Peyer's patch (tissue), 4 donors: ENCODE results near the gene PLEKHN1. TPM values are rescaled to one million over a fixed set of nuclear protein-coding genes. Genes with fewer than 3 reads are reported as not detected.

Experiments
- DNase-seq, 3 donors: peaks; one replicate each; pipeline ENCODE4 v3.0.0-alpha.2; 2017 to 2019
- H3K27ac ChIP-seq, 4 donors: fragments of 200-600 bp; sonication (generic); one replicate each; pipeline ENCODE4 v1.5.1; 2016 to 2019
- H3K27me3 ChIP-seq, 2 donors: fragments of 200-600 bp; sonication (generic); one replicate each; pipeline ENCODE4 v1.5.1; 2019
- H3K36me3 ChIP-seq, 3 donors: fragments of 200-600 bp; sonication (generic); one replicate each; pipeline ENCODE4 v1.5.1; 2016 to 2019
- H3K4me1 ChIP-seq, 4 donors: fragments of 200-600 bp; sonication (generic); one replicate each; pipeline ENCODE4 v1.5.1; 2016 to 2019
- H3K4me3 ChIP-seq, 4 donors: fragments of 200-600 bp; sonication (generic); 1 replicate in 3 of 4; 2 replicates in 1 of 4; pipeline ENCODE4 v1.5.1; 2016 to 2019; ENCODE audit warnings: mild to moderate bottlenecking in 1 of 4
- H3K9me3 ChIP-seq, 4 donors: fragments of 200-600 bp; sonication (generic); one replicate each; pipeline ENCODE4 v1.5.1; 2016 to 2019; ENCODE audit warnings: mild to moderate bottlenecking in 1 of 4
- CTCF ChIP-seq, 6 experiments: fragments of 450-650 bp in 4 of 6; fragments of 200-600 bp in 2 of 6; sonication (generic) in 1 of 6; IDR thresholded peaks; one replicate each; pipeline ENCODE4 v1.5.1; 2017 to 2019; ENCODE audit warnings: antibody characterized with exemption in 6 of 6, mild to moderate bottlenecking in 3 of 6, moderate library complexity in 1 of 6
- POLR2A ChIP-seq, 2 donors: fragments of 450-650 bp; IDR thresholded peaks; one replicate each; pipeline ENCODE4 v1.5.1; 2017; ENCODE audit warnings: antibody characterized with exemption in 2 of 2, mild to moderate bottlenecking in 2 of 2, moderate library complexity in 2 of 2
- total RNA-seq, 4 donors: library from RNA; depleted of rRNA; stranded (reverse); fragments of >200 nt; gene quantifications; one replicate each; pipeline ENCODE4 v1.1.0, GENCODE V29; 2016

The PLEKHN1 gene
- total RNA-seq, 4 donors from 2014 or later: 0.40 to 0.83 (median 0.47) TPM; not detected in 1

- DNase-seq: no peak
- Histone ChIP-seq H3K9me3 (no peaks in the 10 kb centered on the region), H3K27ac (no peak overlapping the region), H3K36me3 (no peaks in the 10 kb centered on the region), H3K4me1 (peaks cover 0 to 19% (median 11%) of the 10 kb centered on the region in 4 donors), H3K27me3 (peaks cover 0 to 16% of the 10 kb centered on the region in 2 donors), H3K4me3 (no peak overlapping the region)
- no peak for TF ChIP-seq POLR2A (IDR thresholded peaks at IDR 0.05)
Observed at GRCh38 chr1:969260-969855, 3.1 kb downstream of the PLEKHN1 start.

DNA sequence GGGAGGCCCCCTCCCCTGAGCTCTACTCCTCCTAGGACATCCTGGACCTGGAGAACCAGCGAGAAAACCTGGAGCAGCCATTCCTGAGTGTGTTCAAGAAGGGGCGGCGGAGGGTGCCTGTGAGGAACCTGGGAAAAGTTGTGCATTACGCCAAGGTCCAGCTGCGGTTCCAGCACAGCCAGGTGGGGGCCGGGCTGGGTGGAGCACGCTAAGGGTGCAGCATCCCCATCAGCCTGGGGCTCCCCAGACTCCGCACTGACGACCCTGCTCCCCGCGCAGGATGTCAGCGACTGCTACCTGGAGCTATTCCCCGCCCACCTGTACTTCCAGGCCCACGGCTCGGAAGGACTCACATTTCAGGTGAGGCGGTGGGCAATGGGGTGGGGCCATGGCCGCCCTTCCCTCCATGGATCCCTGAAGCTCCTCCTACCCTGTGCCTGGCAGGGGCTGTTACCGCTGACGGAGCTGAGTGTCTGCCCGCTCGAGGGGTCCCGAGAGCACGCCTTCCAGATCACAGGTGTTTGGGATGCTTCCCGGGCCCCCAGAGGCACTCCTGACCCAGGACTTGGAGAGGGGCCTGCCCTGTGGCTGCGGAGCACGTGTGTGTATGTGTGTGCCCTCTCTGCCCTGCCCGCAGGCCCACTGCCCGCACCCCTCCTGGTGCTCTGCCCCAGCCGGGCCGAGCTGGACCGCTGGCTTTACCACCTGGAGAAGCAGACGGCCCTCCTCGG, 4.1 kb downstream of the PLEKHN1 start:
- no peak for DNase-seq
- no peaks in the 10 kb centered on the region for H3K9me3 ChIP-seq
- peaks cover 0 to 16% of the 10 kb centered on the region in 2 donors for H3K27me3 ChIP-seq
- H3K4me3 ChIP-seq: no peak overlapping the region
- H3K36me3 ChIP-seq: no peaks in the 10 kb centered on the region
- TF ChIP-seq POLR2A (IDR thresholded peaks at IDR 0.05): no peak
- no peak for TF ChIP-seq CTCF (IDR thresholded peaks at IDR 0.05)
- H3K4me1 ChIP-seq: peaks cover 0 to 19% (median 11%) of the 10 kb centered on the region in 4 donors
- no peak overlapping the region for H3K27ac ChIP-seq

GRCh38 chr1:970973-971730, 4.9 kb downstream of the PLEKHN1 start:
- DNase-seq: no peak

GRCh38 chr1:971751-972506, 5.6 kb downstream of the PLEKHN1 start:
- Histone ChIP-seq H3K4me1 (peaks cover 0 to 14% (median 9%) of the 10 kb centered on the region in 4 donors), H3K9me3 (no peaks in the 10 kb centered on the region), H3K4me3 (no peak overlapping the region), H3K27ac (no peak overlapping the region), H3K36me3 (no peaks in the 10 kb centered on the region), H3K27me3 (peaks cover 0 to 16% of the 10 kb centered on the region in 2 donors)
- no peak for TF ChIP-seq POLR2A (IDR thresholded peaks at IDR 0.05)
- TF ChIP-seq CTCF (IDR thresholded peaks at IDR 0.05): no peak
- DNase-seq: no peak

More at GRCh38 chr1:970973-971730, 4.9 kb downstream of the PLEKHN1 start:
- H3K4me3 ChIP-seq: no peak overlapping the region
- H3K4me1 ChIP-seq: peaks cover 0 to 17% (median 11%) of the 10 kb centered on the region in 4 donors
- TF ChIP-seq POLR2A (IDR thresholded peaks at IDR 0.05): no peak
- TF ChIP-seq CTCF (IDR thresholded peaks at IDR 0.05): no peak
- H3K9me3 ChIP-seq: no peaks in the 10 kb centered on the region
- H3K27me3 ChIP-seq: peaks cover 0 to 16% of the 10 kb centered on the region in 2 donors
- H3K36me3 ChIP-seq: no peaks in the 10 kb centered on the region
- H3K27ac ChIP-seq: no peak overlapping the region

DNA sequence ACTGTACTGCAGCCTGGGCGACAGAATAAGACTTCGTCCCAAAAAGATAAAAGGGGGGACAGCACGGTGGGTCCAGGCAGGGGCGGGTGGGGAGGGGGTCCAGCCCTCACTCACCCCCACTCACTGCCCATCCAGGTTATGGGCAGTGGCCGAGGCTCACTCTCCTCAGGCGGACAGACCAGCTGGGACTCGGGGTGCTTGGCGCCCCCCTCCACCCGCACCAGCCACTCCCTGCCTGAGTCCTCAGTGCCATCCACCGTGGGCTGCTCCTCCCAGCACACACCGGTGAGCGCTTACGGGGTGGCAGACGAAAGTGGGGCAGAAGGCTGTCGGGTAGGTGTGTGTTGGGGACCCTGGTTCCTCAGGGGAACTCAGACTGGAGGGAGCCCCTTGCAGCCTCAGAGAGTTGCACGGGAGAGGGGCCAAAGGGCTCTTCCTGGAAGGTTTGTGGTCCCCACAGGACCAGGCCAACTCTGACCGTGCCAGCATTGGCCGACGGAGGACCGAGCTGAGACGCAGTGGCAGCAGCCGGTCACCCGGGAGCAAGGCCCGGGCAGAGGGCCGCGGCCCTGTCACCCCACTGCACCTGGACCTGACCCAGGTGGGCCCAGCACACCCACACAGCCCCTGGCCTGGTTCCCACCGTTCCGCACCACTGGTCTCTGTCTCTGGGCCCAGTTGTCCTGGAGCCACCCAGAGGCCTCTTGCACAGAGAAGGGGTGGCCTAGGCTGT, 6.6 kb downstream of the PLEKHN1 start:
- no peaks in the 10 kb centered on the region for H3K36me3 ChIP-seq
- no peak for TF ChIP-seq CTCF (IDR thresholded peaks at IDR 0.05)
- no peaks in the 10 kb centered on the region for H3K9me3 ChIP-seq
- no peak overlapping the region for H3K4me3 ChIP-seq
- DNase-seq: no peak
- peaks cover 0 to 9% (median 4%) of the 10 kb centered on the region in 4 donors for H3K4me1 ChIP-seq
- H3K27me3 ChIP-seq: peaks cover 0 to 16% of the 10 kb centered on the region in 2 donors
- no peak overlapping the region for H3K27ac ChIP-seq
